Transverse colon (tissue), 4 donors: ENCODE measurements around the gene PNO1. TPM values are rescaled to one million over a fixed set of nuclear protein-coding genes. Genes with fewer than 3 reads are reported as not detected.

Experiments used
- DNase-seq: peaks from one replicate; pipeline ENCODE4 v3.0.0-alpha.2; 2019
- H3K27ac ChIP-seq, 4 donors: fragments of 200-600 bp; sonication (generic); 2 replicates each; pipeline ENCODE4 v1.5.1; 2016 to 2018; ENCODE audit warnings: inconsistent platforms in 4 of 4
- H3K27me3 ChIP-seq: fragments of 200-600 bp; sonication (generic); 2 replicates; pipeline ENCODE4 v1.5.1; 2017; ENCODE audit warnings: inconsistent platforms
- H3K36me3 ChIP-seq, 4 donors: fragments of 200-600 bp; sonication (generic); 2 replicates each; pipeline ENCODE4 v1.5.1; 2017 to 2019; ENCODE audit warnings: inconsistent platforms in 4 of 4
- H3K4me1 ChIP-seq, 4 donors: fragments of 200-600 bp; sonication (generic); 2 replicates each; pipeline ENCODE4 v1.5.1; 2017 to 2020; ENCODE audit warnings: inconsistent platforms in 4 of 4
- H3K4me3 ChIP-seq, 4 donors: fragments of 200-600 bp; sonication (generic); 1 replicate in 1 of 4; 2 replicates in 3 of 4; pipeline versions ENCODE4 v1.5.1 to v1.6.1; 2017 to 2019; ENCODE audit warnings: inconsistent platforms in 4 of 4
- H3K9me3 ChIP-seq, 2 donors: fragments of 200-600 bp; sonication (generic); 2 replicates each; pipeline ENCODE4 v1.5.1; 2017 to 2019; ENCODE audit warnings: inconsistent platforms in 2 of 2
- CTCF ChIP-seq, 5 experiments: fragments of 200-600 bp in 3 of 5; fragments of 450-650 bp in 2 of 5; sonication (generic) in 3 of 5; IDR thresholded peaks; 1 replicate in 2 of 5; 2 replicates in 3 of 5; pipeline ENCODE4 v1.5.1; 2016 to 2017; ENCODE audit warnings: antibody characterized with exemption in 5 of 5, inconsistent platforms in 3 of 5, mild to moderate bottlenecking in 2 of 5, moderate library complexity in 1 of 5
- EP300 ChIP-seq: sonication (generic); formaldehyde crosslinking; IDR thresholded peaks from one replicate; pipeline ENCODE4 v1.6.1; 2017; ENCODE audit warnings: antibody characterized with exemption, low read depth
- POLR2A ChIP-seq: fragments of 450-650 bp; IDR thresholded peaks from one replicate; pipeline ENCODE4 v1.6.1; 2016; ENCODE audit warnings: antibody characterized with exemption, mild to moderate bottlenecking, moderate library complexity
- POLR2AphosphoS5 ChIP-seq, 3 donors: sonication (generic); formaldehyde crosslinking; IDR thresholded peaks; one replicate each; pipeline ENCODE4 v1.6.1; 2016; ENCODE audit warnings: antibody characterized with exemption in 3 of 3
- WGBS, 2 donors: methylation state at CpG; one replicate each; pipeline ENCODE4 v1.1.5; 2018; ENCODE audit warnings: low coverage in 1 of 2; 5-methylcytosine and 5-hydroxymethylcytosine counted together
- in situ Hi-C, 4 donors: fragments of 200-750 bp; cut with MboI; loops; one replicate each; pipeline versions ENCODE4 v1.15.0 to v1.15.1; 2017; ENCODE audit warnings: low sequenced_read_pairs in 3 of 4, low pct_ligation_motif_present in 1 of 4, low pct_unique_long_range_greater_than_20kb in 1 of 4
- intact Hi-C: fragments of 100-400 bp; cut with DNase I; formaldehyde crosslinking; loops from one replicate; pipeline ENCODE4 v1.15.1; 2023; ENCODE audit warnings: low total_unique reads
- total RNA-seq, 4 donors: library from RNA; depleted of rRNA; stranded (reverse); fragments of >200 nt; gene quantifications; one replicate each; pipeline ENCODE4 v1.1.0, GENCODE V29; 2016

Gene PNO1
- total RNA-seq, 4 donors from 2014 or later, result 1.9 to 20.9 (median 7.4) TPM

DNA sequence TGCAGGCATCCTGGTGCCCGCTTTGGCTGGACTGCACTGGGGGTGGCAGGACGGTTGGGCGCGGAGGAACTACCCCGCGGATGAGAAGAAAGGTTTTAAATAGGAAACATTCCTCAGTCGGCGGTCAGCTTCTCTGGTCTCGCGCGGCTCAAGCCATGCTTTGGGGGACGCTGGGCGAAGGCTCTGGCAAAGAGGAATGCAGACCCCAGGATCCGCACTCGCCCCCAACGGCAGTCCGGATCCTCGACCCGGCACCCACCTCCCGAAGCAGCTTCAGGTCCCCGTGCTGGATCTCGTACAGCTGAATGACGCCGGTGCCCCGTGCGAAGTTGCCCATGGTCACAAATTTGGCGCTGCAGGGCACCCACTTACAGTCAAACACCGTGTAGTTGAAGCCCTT lies 686 bp upstream of the PNO1 start:
- no peak for DNase-seq
- no peaks in the 10 kb centered on the region for H3K27me3 ChIP-seq
- TF ChIP-seq CTCF (IDR thresholded peaks at IDR 0.05), result peak in 1 of 5 experiments; percentile 10
- TF ChIP-seq POLR2A, result no peak
- intact Hi-C loops, result no loop called here
- peak overlapping the region; percentile 65 to 91 (median 84) for H3K4me3 ChIP-seq
- H3K36me3 ChIP-seq, result peaks cover 0 to 11% (median 5%) of the 10 kb centered on the region in 4 donors
- no peaks in the 10 kb centered on the region for H3K9me3 ChIP-seq
- in situ Hi-C loops, result loop anchor here in 1 of 4 donors (25.0 kb wide), 1 partner anchor 280 kb away; no protein-coding TSS in a partner anchor
- 0% methylated on average over 23 of the region's 28 CpGs; no CpG with 5 or more reads in 1 of the 2 donors for WGBS, 2 donors
- H3K4me1 ChIP-seq, result peaks cover 8 to 28% (median 22%) of the 10 kb centered on the region in 4 donors
- H3K27ac ChIP-seq, result peak overlapping the region; percentile 85 to 94 (median 89)

GRCh38 chr2:68158134-68158447 lies 403 bp downstream of the PNO1 start:
- intact Hi-C loops, result no loop called here

DNA sequence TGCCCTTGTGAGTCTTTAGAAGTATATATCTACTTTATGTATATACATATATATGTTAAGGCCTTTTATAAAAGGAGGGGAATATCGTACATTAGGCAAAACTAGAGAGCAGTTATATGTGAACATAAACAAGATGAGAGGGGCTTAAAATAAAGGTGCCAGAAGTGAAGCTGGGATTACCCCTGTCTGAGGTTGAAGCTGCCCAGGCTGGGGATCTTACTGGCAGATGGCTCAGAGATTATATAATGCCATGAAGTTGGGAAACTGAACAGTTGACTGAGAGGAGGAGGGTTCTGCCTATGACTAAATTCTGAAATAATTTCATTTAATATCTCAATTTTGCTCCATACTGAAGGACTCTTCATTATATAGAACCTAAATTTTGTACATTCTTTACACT lies 6.0 kb downstream of the PNO1 start:
- in situ Hi-C loops (loop anchor here in 1 of 4 donors (25.0 kb wide), 1 partner anchor 274 kb away; no protein-coding TSS in a partner anchor), intact Hi-C loops (no loop called here)
- H3K27me3 ChIP-seq, result no peaks in the 10 kb centered on the region
- DNase-seq, result no peak
- peaks cover 0 to 37% (median 5%) of the 10 kb centered on the region in 4 donors for H3K36me3 ChIP-seq
- 86 to 87% methylated on average over 1 of the region's 1 CpG for WGBS, 2 donors
- no peaks in the 10 kb centered on the region for H3K9me3 ChIP-seq
- peaks cover 4 to 9% (median 8%) of the 10 kb centered on the region in 4 donors for H3K4me1 ChIP-seq
- TF ChIP-seq POLR2A (no peak), CTCF (IDR thresholded peaks at IDR 0.05) (no peak), EP300 (no peak), POLR2AphosphoS5 (IDR thresholded peaks at IDR 0.05) (no peak)
- no peak overlapping the region for H3K27ac ChIP-seq
- H3K4me3 ChIP-seq, result no peak overlapping the region

More at GRCh38 chr2:68158134-68158447, 403 bp downstream of the PNO1 start:
- no peaks in the 10 kb centered on the region for H3K9me3 ChIP-seq
- in situ Hi-C loops, result loop anchor here in 1 of 4 donors (25.0 kb wide), 1 partner anchor 279 kb away; no protein-coding TSS in a partner anchor
- peak overlapping the region; percentile 65 to 91 (median 86) for H3K4me3 ChIP-seq
- TF ChIP-seq CTCF (IDR thresholded peaks at IDR 0.05), result no peak
- TF ChIP-seq EP300, result no peak
- TF ChIP-seq POLR2A, result no peak
- TF ChIP-seq POLR2AphosphoS5 (IDR thresholded peaks at IDR 0.05), result no peak
- H3K27me3 ChIP-seq, result no peaks in the 10 kb centered on the region
- H3K36me3 ChIP-seq, result peaks cover 0 to 22% (median 5%) of the 10 kb centered on the region in 4 donors
- WGBS, 2 donors, result 0% methylated on average over 2 to 7 of the region's 7 CpGs
- H3K4me1 ChIP-seq, result peaks cover 8 to 28% (median 22%) of the 10 kb centered on the region in 4 donors
- H3K27ac ChIP-seq, result peak overlapping the region; percentile 85 to 94 (median 89)
- DNase-seq, result no peak

- H3K27me3 ChIP-seq, result no peaks in the 10 kb centered on the region
- peaks cover 0 to 25% (median 0%) of the 10 kb centered on the region in 4 donors for H3K36me3 ChIP-seq
- TF ChIP-seq POLR2AphosphoS5 (IDR thresholded peaks at IDR 0.05) (no peak), EP300 (no peak), POLR2A (no peak), CTCF (IDR thresholded peaks at IDR 0.05) (no peak)
- H3K4me3 ChIP-seq, result no peak overlapping the region
- in situ Hi-C loops (loop anchor here in 1 of 4 donors (25.0 kb wide), 1 partner anchor 270 kb away; no protein-coding TSS in a partner anchor), intact Hi-C loops (no loop called here)
- WGBS, 2 donors, result 33 to 71% methylated on average over 3 of the region's 3 CpGs
- no peaks in the 10 kb centered on the region for H3K9me3 ChIP-seq
- H3K4me1 ChIP-seq, result no peaks in the 10 kb centered on the region
- no peak overlapping the region for H3K27ac ChIP-seq
- DNase-seq, result no peak
Measured at GRCh38 chr2:68167186-68167585, 9.5 kb downstream of the PNO1 start.
